ENCODE measurements around the gene PPP2R5D. TPM values are rescaled to one million over a fixed set of nuclear protein-coding genes. Genes with fewer than 3 reads are reported as not detected.

PPP2R5D gene
- polyA plus RNA-seq, 3 donors, result 10.3 to 24.9 (median 14.9) TPM

DNA sequence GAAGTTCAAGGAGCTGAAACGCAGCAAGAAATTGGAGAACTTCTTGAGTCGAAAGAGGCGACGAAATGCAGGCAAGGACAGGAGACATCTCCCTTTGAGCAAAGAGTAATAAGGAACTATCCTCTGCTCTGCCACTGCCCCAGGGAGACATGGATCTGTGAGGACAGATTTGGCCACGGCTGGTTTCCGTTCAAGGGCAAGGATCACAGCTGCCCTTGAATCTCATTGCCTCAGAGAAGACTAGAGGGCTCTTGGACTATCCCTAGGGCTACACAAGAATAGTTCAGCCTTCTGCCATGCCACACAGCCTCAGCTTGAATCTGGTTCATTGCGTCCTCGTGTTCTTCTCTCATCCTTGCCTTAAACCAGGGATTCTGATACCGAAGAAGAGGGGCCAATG lies 44.8 kb downstream of the PPP2R5D start:
- H3K36me3 ChIP-seq (replicated peaks in 1 of 2; ENCODE audit: control insufficient read depth in 1 of 2, insufficient read depth in 2 of 2, low read length in 2 of 2), result peaks cover 61 to 94% of the 10 kb centered on the region in 2 donors
- H3K27me3 ChIP-seq (ENCODE audit: control insufficient read depth in 2 of 2, insufficient read depth in 2 of 2, low read length in 2 of 2), result no peaks in the 10 kb centered on the region
- H3K79me2 ChIP-seq (ENCODE audit: insufficient read depth, low read length), result peaks cover 9% of the 10 kb centered on the region
- peaks cover 16% of the 10 kb centered on the region for H4K20me1 ChIP-seq (ENCODE audit: insufficient read depth, low read length)
- no peak overlapping the region for H3K4me2 ChIP-seq (replicated peaks; ENCODE audit: extremely low read depth, low read length, poor library complexity, severe bottlenecking)
- H3K9me3 ChIP-seq (replicated peaks in 1 of 2; ENCODE audit: control insufficient read depth in 1 of 2, insufficient read depth in 1 of 2, low read length in 2 of 2), result no peaks in the 10 kb centered on the region
- no peak overlapping the region for H3K27ac ChIP-seq (ENCODE audit: low read depth in 1 of 2, low read length in 2 of 2)
- Mint-ChIP-seq H3K4me3 (no peak overlapping the region), H3K4me1 (no peaks in the 10 kb centered on the region), H3K27ac (peak overlapping the region in 1 of 7 donors; percentile 19), H3K27me3 (ENCODE audit: low read depth in 3 of 3) (peaks cover 0 to 9% (median 1%) of the 10 kb centered on the region in 3 donors), H3K9me3 (peaks cover 0 to 3% (median 0%) of the 10 kb centered on the region in 7 donors), H3K36me3 (peaks cover 61 to 92% of the 10 kb centered on the region in 2 donors)
- TF ChIP-seq, protein P1, sequence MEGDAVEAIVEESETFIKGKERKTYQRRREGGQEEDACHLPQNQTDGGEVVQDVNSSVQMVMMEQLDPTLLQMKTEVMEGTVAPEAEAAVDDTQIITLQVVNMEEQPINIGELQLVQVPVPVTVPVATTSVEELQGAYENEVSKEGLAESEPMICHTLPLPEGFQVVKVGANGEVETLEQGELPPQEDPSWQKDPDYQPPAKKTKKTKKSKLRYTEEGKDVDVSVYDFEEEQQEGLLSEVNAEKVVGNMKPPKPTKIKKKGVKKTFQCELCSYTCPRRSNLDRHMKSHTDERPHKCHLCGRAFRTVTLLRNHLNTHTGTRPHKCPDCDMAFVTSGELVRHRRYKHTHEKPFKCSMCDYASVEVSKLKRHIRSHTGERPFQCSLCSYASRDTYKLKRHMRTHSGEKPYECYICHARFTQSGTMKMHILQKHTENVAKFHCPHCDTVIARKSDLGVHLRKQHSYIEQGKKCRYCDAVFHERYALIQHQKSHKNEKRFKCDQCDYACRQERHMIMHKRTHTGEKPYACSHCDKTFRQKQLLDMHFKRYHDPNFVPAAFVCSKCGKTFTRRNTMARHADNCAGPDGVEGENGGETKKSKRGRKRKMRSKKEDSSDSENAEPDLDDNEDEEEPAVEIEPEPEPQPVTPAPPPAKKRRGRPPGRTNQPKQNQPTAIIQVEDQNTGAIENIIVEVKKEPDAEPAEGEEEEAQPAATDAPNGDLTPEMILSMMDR (IDR thresholded peaks at IDR 0.05), result no peak
- H3K4me3 ChIP-seq (replicated peaks in 1 of 3; ENCODE audit: low read depth in 2 of 3, low read length in 3 of 3), result no peak overlapping the region
- no peak overlapping the region for H3K9ac ChIP-seq (ENCODE audit: insufficient read depth, low read length, poor library complexity, severe bottlenecking)
- DNase-seq, result no peak
- H3K4me1 ChIP-seq (ENCODE audit: control insufficient read depth in 1 of 2, insufficient read depth in 2 of 2, low read length in 2 of 2), result no peaks in the 10 kb centered on the region
- 98% methylated on average over 9 of the region's 9 CpGs for WGBS (ENCODE audit: insufficient coverage)
- no peak overlapping the region for H2AFZ ChIP-seq (ENCODE audit: insufficient read depth, low read depth, low read length, poor library complexity, severe bottlenecking)
- intact Hi-C loops (cut with micrococcal nuclease), result no loop called here

DNA sequence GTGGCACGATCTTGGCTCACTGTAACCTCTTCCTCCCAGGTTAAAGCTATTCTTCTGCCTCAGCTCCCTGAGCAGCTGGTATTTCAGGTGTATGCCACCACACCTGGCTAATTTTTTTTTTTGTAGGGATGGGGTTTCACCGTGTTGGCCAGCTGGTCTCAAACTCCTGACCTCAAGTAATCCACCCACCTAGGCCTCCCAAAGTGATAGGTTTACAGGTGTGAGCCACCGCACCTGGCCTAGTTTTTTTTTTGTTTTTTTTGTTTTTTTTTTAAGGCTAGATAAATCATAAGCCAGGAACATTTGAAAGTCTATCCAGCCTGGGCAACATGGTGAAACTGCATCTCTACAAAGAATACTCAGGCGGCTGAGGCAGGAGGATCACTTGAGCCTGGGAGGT lies 48.0 kb downstream of the PPP2R5D start:
- Histone ChIP-seq H3K4me2 (replicated peaks; ENCODE audit: extremely low read depth, low read length, poor library complexity, severe bottlenecking) (no peak overlapping the region), H3K4me1 (ENCODE audit: control insufficient read depth in 1 of 2, insufficient read depth in 2 of 2, low read length in 2 of 2) (no peaks in the 10 kb centered on the region), H3K27me3 (ENCODE audit: control insufficient read depth in 2 of 2, insufficient read depth in 2 of 2, low read length in 2 of 2) (no peaks in the 10 kb centered on the region), H2AFZ (ENCODE audit: insufficient read depth, low read depth, low read length, poor library complexity, severe bottlenecking) (no peak overlapping the region), H3K9me3 (replicated peaks in 1 of 2; ENCODE audit: control insufficient read depth in 1 of 2, insufficient read depth in 1 of 2, low read length in 2 of 2) (no peaks in the 10 kb centered on the region), H3K9ac (ENCODE audit: insufficient read depth, low read length, poor library complexity, severe bottlenecking) (no peak overlapping the region), H4K20me1 (ENCODE audit: insufficient read depth, low read length) (peaks cover 2% of the 10 kb centered on the region), H3K4me3 (replicated peaks in 1 of 3; ENCODE audit: low read depth in 2 of 3, low read length in 3 of 3) (no peak overlapping the region), H3K79me2 (ENCODE audit: insufficient read depth, low read length) (no peaks in the 10 kb centered on the region), H3K36me3 (replicated peaks in 1 of 2; ENCODE audit: control insufficient read depth in 1 of 2, insufficient read depth in 2 of 2, low read length in 2 of 2) (peaks cover 51 to 86% of the 10 kb centered on the region in 2 donors), H3K27ac (ENCODE audit: low read depth in 1 of 2, low read length in 2 of 2) (no peak overlapping the region)
- Mint-ChIP-seq H3K4me3 (no peak overlapping the region), H3K9me3 (peaks cover 0 to 3% (median 0%) of the 10 kb centered on the region in 7 donors), H3K4me1 (no peaks in the 10 kb centered on the region), H3K27ac (peak overlapping the region in 1 of 7 donors; percentile 28), H3K36me3 (peaks cover 52 to 90% of the 10 kb centered on the region in 2 donors), H3K27me3 (ENCODE audit: low read depth in 3 of 3) (peaks cover 0 to 8% (median 0%) of the 10 kb centered on the region in 3 donors)
- TF ChIP-seq, protein P1 (IDR thresholded peaks at IDR 0.05), result no peak
- WGBS (ENCODE audit: insufficient coverage), result 100% methylated on average over 1 of the region's 4 CpGs
- DNase-seq, result no peak
- intact Hi-C loops (cut with micrococcal nuclease), result no loop called here

All from CD14-positive monocyte (primary cell).